H1 (cell line): ENCODE measurements around the gene NUDT19.

Experiments
- CBX5 ChIP-seq: fragments of 300-800, 300-1000 bp; sonication (generic); IDR thresholded peaks from 2 replicates; pipeline ENCODE4 v1.7.1; 2016; ENCODE audit warnings: antibody characterized with exemption, low read length, low read depth
- CBX8 ChIP-seq: fragments of 300-800, 300-1000 bp; sonication (generic); IDR thresholded peaks from 2 replicates; pipeline ENCODE4 v1.7.1; 2016; ENCODE audit warnings: low read depth, low read length, borderline replicate concordance
- EP300 ChIP-seq, 2 experiments: IDR thresholded peaks; 1 replicate in 1 of 2; 2 replicates in 1 of 2; pipeline ENCODE4 v1.6.1; 2011 to 2012; ENCODE audit warnings: low read depth in 2 of 2, low read length in 2 of 2, mild to moderate bottlenecking in 2 of 2, borderline replicate concordance in 1 of 2, inconsistent platforms in 1 of 2, moderate library complexity in 1 of 2
- EZH2 ChIP-seq: fragments of 200-600 bp; sonication (generic); IDR thresholded peaks from 2 replicates; pipeline ENCODE4 v1.7.1; 2012; ENCODE audit warnings: low read depth, mild to moderate bottlenecking, moderate library complexity, low read length, inconsistent platforms; ENCODE audit not compliant: severe bottlenecking
- GTF2F1 ChIP-seq: IDR thresholded peaks from 2 replicates; pipeline ENCODE4 v1.6.1; 2012; ENCODE audit warnings: low read depth, low read length, improper control_type of control experiment, borderline replicate concordance
- POLR2A ChIP-seq, 2 experiments: IDR thresholded peaks; 1 replicate in 1 of 2; 2 replicates in 1 of 2; pipeline ENCODE4 v1.6.1; 2011; ENCODE audit warnings: low read depth in 2 of 2, low read length in 2 of 2, mild to moderate bottlenecking in 2 of 2; ENCODE audit errors: control extremely low read depth in 1 of 2
- POLR2AphosphoS5 ChIP-seq: IDR thresholded peaks from 2 replicates; pipeline ENCODE4 v1.6.1; 2011; ENCODE audit warnings: low read depth, low read length
- SAP30 ChIP-seq: fragments of 300-600 bp; sonication (generic); IDR thresholded peaks from 2 replicates; pipeline ENCODE4 v1.7.1; 2012; ENCODE audit warnings: low read length, moderate library complexity, mild to moderate bottlenecking, inconsistent platforms; ENCODE audit not compliant: insufficient read depth, insufficient replicate concordance
- SIX5 ChIP-seq: IDR thresholded peaks from 2 replicates; pipeline ENCODE4 v1.6.1; 2011; ENCODE audit warnings: mild to moderate bottlenecking, low read depth, low read length
- SP1 ChIP-seq: IDR thresholded peaks from 2 replicates; pipeline ENCODE4 v1.6.1; 2011; ENCODE audit warnings: low read depth, low read length
- TAF1 ChIP-seq: IDR thresholded peaks from 2 replicates; pipeline ENCODE4 v1.6.1; 2011; ENCODE audit warnings: mild to moderate bottlenecking, low read depth, low read length
- TF ChIP-seq, protein P1 (sequence below), 3 experiments: IDR thresholded peaks; 1 replicate in 2 of 3; 2 replicates in 1 of 3; pipeline versions ENCODE4 v1.5.1 to v1.6.1; 2011; ENCODE audit warnings: low read length in 3 of 3, mild to moderate bottlenecking in 3 of 3, inconsistent platforms in 2 of 3, low read depth in 1 of 3, moderate library complexity in 1 of 3; ENCODE audit not compliant: insufficient read depth in 1 of 3; ENCODE audit errors: control extremely low read depth in 1 of 3
- TF ChIP-seq, protein P2 (sequence below): IDR thresholded peaks from 2 replicates; pipeline ENCODE4 v1.6.1; 2012; ENCODE audit warnings: inconsistent platforms

DNA sequence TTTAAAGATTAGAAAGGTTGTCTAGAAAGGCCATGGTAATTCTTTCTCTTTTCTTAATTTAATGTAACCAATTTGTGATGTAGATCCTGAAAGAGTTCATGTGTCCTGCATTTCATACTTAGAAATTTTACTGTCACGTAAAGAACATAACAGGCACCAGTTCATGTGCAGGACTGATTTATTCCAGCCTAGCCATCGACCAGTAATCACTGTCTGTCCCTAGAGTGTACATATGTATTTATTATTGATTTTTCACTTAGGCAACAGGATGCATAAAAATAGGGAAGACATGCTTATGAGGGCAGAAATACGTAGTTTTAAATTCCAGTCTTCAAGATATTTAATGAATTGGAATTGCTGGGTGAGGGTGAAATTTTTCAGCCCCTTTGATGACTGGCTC lies 65.6 kb downstream of the NUDT19 start:
- TF ChIP-seq SAP30 = no peak
- no peak for TF ChIP-seq SP1
- no peak for TF ChIP-seq POLR2A (IDR thresholded peaks at IDR 0.05; ENCODE audit: control extremely low read depth in 1 of 2, low read depth in 2 of 2, low read length in 2 of 2)
- TF ChIP-seq, protein P1, sequence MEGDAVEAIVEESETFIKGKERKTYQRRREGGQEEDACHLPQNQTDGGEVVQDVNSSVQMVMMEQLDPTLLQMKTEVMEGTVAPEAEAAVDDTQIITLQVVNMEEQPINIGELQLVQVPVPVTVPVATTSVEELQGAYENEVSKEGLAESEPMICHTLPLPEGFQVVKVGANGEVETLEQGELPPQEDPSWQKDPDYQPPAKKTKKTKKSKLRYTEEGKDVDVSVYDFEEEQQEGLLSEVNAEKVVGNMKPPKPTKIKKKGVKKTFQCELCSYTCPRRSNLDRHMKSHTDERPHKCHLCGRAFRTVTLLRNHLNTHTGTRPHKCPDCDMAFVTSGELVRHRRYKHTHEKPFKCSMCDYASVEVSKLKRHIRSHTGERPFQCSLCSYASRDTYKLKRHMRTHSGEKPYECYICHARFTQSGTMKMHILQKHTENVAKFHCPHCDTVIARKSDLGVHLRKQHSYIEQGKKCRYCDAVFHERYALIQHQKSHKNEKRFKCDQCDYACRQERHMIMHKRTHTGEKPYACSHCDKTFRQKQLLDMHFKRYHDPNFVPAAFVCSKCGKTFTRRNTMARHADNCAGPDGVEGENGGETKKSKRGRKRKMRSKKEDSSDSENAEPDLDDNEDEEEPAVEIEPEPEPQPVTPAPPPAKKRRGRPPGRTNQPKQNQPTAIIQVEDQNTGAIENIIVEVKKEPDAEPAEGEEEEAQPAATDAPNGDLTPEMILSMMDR (IDR thresholded peaks at IDR 0.05; ENCODE audit: control extremely low read depth in 1 of 3, insufficient read depth in 1 of 3, low read depth in 1 of 3, low read length in 3 of 3) = no peak
- TF ChIP-seq POLR2AphosphoS5 = no peak
- TF ChIP-seq EP300 (IDR thresholded peaks at IDR 0.05; ENCODE audit: borderline replicate concordance in 1 of 2, low read depth in 2 of 2, low read length in 2 of 2) = no peak
- TF ChIP-seq CBX8 = no peak
- TF ChIP-seq SIX5 = no peak
- no peak for TF ChIP-seq CBX5
- TF ChIP-seq, protein P2, sequence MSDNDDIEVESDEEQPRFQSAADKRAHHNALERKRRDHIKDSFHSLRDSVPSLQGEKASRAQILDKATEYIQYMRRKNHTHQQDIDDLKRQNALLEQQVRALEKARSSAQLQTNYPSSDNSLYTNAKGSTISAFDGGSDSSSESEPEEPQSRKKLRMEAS = no peak
- TF ChIP-seq EZH2 = no peak
- no peak for TF ChIP-seq TAF1
- TF ChIP-seq GTF2F1 = no peak
